GM23338 (cell line): Measurements from ENCODE around the gene RAD51B. TPM values are rescaled to one million over a fixed set of nuclear protein-coding genes. Genes with fewer than 3 reads are reported as not detected.

ENCODE experiments used
- ATAC-seq: fragments of 200-7000 bp; cut with Tn5 transposase; 3 replicates; pipeline ENCODE4 v1.9.1; 2020
- DNase-seq: peaks from one replicate; pipeline ENCODE4 v3.0.0-alpha.2; 2015; ENCODE audit warnings: low spot score
- H2AFZ ChIP-seq: fragments of 200-600 bp; sonication (generic); 2 replicates; pipeline ENCODE4 v1.8.0; 2016; ENCODE audit warnings: antibody characterized with exemption, mild to moderate bottlenecking, moderate library complexity
- H3F3A ChIP-seq: fragments of 200-600 bp; sonication (generic); replicated peaks from 2 replicates; pipeline ENCODE4 v1.8.0; 2017; ENCODE audit warnings: antibody characterized with exemption, mixed run types, low read depth
- H3K27ac ChIP-seq: fragments of 200-600 bp; sonication (generic); 2 replicates; pipeline ENCODE4 v1.6.1; 2016; ENCODE audit warnings: low read depth
- H3K27me3 ChIP-seq: fragments of 200-600 bp; sonication (generic); 2 replicates; pipeline ENCODE4 v1.8.0; 2016; ENCODE audit warnings: mild to moderate bottlenecking, mixed run types, moderate library complexity; ENCODE audit not compliant: insufficient read depth
- H3K36me3 ChIP-seq: fragments of 200-600 bp; sonication (generic); 2 replicates; pipeline ENCODE4 v1.8.0; 2016; ENCODE audit warnings: mild to moderate bottlenecking; ENCODE audit not compliant: insufficient read depth
- H3K4me1 ChIP-seq: fragments of 200-600 bp; sonication (generic); 2 replicates; pipeline ENCODE4 v1.8.0; 2016; ENCODE audit warnings: mild to moderate bottlenecking, moderate library complexity; ENCODE audit not compliant: insufficient read depth
- H3K4me2 ChIP-seq: fragments of 200-600 bp; sonication (generic); 2 replicates; pipeline ENCODE4 v1.7.1; 2017; ENCODE audit warnings: mixed run types
- H3K4me3 ChIP-seq: fragments of 200-600 bp; sonication (generic); 2 replicates; pipeline ENCODE4 v1.6.1; 2016; ENCODE audit warnings: mixed run types
- H3K79me2 ChIP-seq: fragments of 200-600 bp; sonication (generic); replicated peaks from 2 replicates; pipeline ENCODE4 v1.8.0; 2017; ENCODE audit warnings: mild to moderate bottlenecking; ENCODE audit not compliant: insufficient read depth
- H3K9me2 ChIP-seq: fragments of 200-600 bp; sonication (generic); 2 replicates; pipeline ENCODE4 v1.8.0; 2017; ENCODE audit not compliant: insufficient read depth
- H4K20me1 ChIP-seq: fragments of 200-600 bp; sonication (generic); replicated peaks from 2 replicates; pipeline ENCODE4 v1.8.0; 2017; ENCODE audit warnings: mild to moderate bottlenecking; ENCODE audit not compliant: insufficient read depth
- H3K27ac Mint-ChIP-seq: 2 replicates; pipeline ENCODE4 v1.8.0; 2020; ENCODE audit warnings: inconsistent platforms, mild to moderate bottlenecking, moderate library complexity, mixed read lengths
- H3K27me3 Mint-ChIP-seq: 3 replicates; pipeline ENCODE4 v1.8.0; 2022; ENCODE audit warnings: low read depth, mild to moderate bottlenecking, moderate library complexity, mixed read lengths, inconsistent platforms; ENCODE audit not compliant: insufficient read depth, poor library complexity
- H3K36me3 Mint-ChIP-seq: 3 replicates; pipeline ENCODE4 v1.8.0; 2021; ENCODE audit warnings: low read depth, mild to moderate bottlenecking, inconsistent platforms, moderate library complexity, mixed read lengths
- H3K4me1 Mint-ChIP-seq: 3 replicates; pipeline ENCODE4 v1.8.0; 2020; ENCODE audit warnings: mild to moderate bottlenecking, inconsistent platforms, mixed read lengths
- H3K4me3 Mint-ChIP-seq: 3 replicates; pipeline ENCODE4 v1.8.0; 2021; ENCODE audit warnings: moderate library complexity, mild to moderate bottlenecking, inconsistent platforms, mixed read lengths
- H3K9me3 Mint-ChIP-seq: 3 replicates; pipeline ENCODE4 v1.8.0; 2020; ENCODE audit warnings: moderate library complexity, mild to moderate bottlenecking, inconsistent platforms, mixed read lengths
- CREB1 ChIP-seq: fragments of 250-450 bp; sonication (Bioruptor Pico); IDR thresholded peaks from 2 replicates; pipeline ENCODE4 v1.5.0; 2020; ENCODE audit warnings: low read depth, mild to moderate bottlenecking, moderate library complexity
- EZH2 ChIP-seq: fragments of 200-600 bp; sonication (generic); IDR thresholded peaks from one replicate; pipeline ENCODE4 v1.8.0; 2017; ENCODE audit warnings: antibody characterized with exemption, mild to moderate bottlenecking, low read depth; ENCODE audit not compliant: unreplicated experiment
- EZH2phosphoT487 ChIP-seq: fragments of 200-600 bp; sonication (generic); IDR thresholded peaks from one replicate; pipeline ENCODE4 v1.8.1; 2018; ENCODE audit warnings: antibody characterized with exemption; ENCODE audit not compliant: unreplicated experiment
- NANOG ChIP-seq: IDR thresholded peaks from 2 replicates; pipeline ENCODE4 v1.6.1; 2016; ENCODE audit warnings: antibody characterized with exemption, borderline replicate concordance
- STAT1 ChIP-seq: IDR thresholded peaks from one replicate; pipeline ENCODE4 v1.6.1; 2016; ENCODE audit warnings: antibody characterized with exemption; ENCODE audit not compliant: unreplicated experiment
- ZNF114 ChIP-seq: fragments of 250-450 bp; sonication (Bioruptor Pico); IDR thresholded peaks from 2 replicates; pipeline ENCODE4 v1.5.0; 2020; ENCODE audit warnings: mild to moderate bottlenecking, moderate library complexity
- ZNF331 ChIP-seq: fragments of 250-450 bp; sonication (Bioruptor Pico); IDR thresholded peaks from 2 replicates; pipeline ENCODE4 v1.5.0; 2020; ENCODE audit warnings: low read depth, mild to moderate bottlenecking, moderate library complexity
- polyA plus RNA-seq: library from polyadenylated mRNA; unstranded; fragments of >200 nt; fragmentation: Nextera tagmentation; extraction: Ambion mirVana; gene quantifications from 2 replicates; pipeline ENCODE4 v1.2.1, GENCODE V29; 2016
- total RNA-seq: library from RNA; depleted of rRNA; stranded (reverse); fragments of >200 nt; shearing (Covaris generic); gene quantifications from 2 replicates; pipeline ENCODE4 v1.2.3, GENCODE V29; 2014
- TF ChIP-seq, protein P1 (sequence below): fragments of 250-450 bp; sonication (Bioruptor Pico); IDR thresholded peaks from 2 replicates; pipeline ENCODE4 v1.5.0; 2020; ENCODE audit warnings: mild to moderate bottlenecking, moderate library complexity
- TF ChIP-seq, protein P2 (sequence below), 2 experiments: fragments of 200-600 bp in 1 of 2; sonication (generic) in 1 of 2; conservative IDR thresholded peaks; 2 replicates each; pipeline versions ENCODE4 v1.5.1 to v1.6.1; 2016 to 2017; ENCODE audit warnings: antibody characterized with exemption in 2 of 2, low read depth in 2 of 2, mild to moderate bottlenecking in 2 of 2, moderate library complexity in 1 of 2

Gene RAD51B
- total and polyA plus RNA-seq, 2 experiments from 2014 or later: 15.7 to 29.1 TPM

DNA sequence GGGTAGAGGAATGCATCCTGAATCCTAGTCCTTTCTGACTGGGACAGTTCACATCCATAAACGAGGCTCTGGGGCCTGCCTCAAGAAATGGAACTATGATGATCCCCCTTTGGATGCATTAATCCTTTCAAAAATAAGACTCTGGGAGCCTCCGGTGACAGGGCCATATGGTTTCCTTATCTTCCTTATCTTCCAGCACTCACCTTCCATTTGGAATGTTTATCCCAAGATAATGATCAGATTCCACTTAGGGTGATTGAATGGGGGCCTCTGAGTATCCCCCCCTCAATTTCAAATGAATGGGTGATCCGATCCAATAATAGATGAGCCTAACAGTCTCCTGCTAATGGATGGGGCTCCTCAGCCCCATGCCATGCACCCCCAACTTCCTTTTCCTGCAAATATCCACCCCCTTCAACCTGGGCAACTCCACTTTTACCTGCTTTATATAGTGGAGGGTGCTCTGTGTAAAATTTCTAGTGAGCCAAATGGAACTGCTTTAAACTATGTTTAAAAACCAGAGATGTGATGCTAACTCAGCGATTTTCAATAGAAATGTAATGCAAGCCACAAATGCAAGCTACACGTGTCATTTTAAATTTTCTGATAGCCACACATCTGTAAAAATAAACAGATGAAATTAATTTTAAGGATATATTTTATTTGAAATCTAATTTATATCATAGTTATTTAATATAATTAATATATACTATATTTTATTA, 815.5 kb downstream of the RAD51B start:
- H4K20me1 ChIP-seq: no peaks in the 10 kb centered on the region
- no peak overlapping the region for H2AFZ ChIP-seq
- no peak overlapping the region for H3K4me3 Mint-ChIP-seq
- no peaks in the 10 kb centered on the region for H3K36me3 ChIP-seq
- ATAC-seq (no peak), DNase-seq (no peak)
- H3F3A ChIP-seq: no peaks in the 10 kb centered on the region
- H3K27me3 ChIP-seq: no peaks in the 10 kb centered on the region
- peaks cover 17% of the 10 kb centered on the region for H3K4me1 Mint-ChIP-seq
- H3K4me3 ChIP-seq: no peak overlapping the region
- H3K27me3 Mint-ChIP-seq: peaks cover 4% of the 10 kb centered on the region
- H3K27ac ChIP-seq: no peak overlapping the region
- TF ChIP-seq, protein P1, sequence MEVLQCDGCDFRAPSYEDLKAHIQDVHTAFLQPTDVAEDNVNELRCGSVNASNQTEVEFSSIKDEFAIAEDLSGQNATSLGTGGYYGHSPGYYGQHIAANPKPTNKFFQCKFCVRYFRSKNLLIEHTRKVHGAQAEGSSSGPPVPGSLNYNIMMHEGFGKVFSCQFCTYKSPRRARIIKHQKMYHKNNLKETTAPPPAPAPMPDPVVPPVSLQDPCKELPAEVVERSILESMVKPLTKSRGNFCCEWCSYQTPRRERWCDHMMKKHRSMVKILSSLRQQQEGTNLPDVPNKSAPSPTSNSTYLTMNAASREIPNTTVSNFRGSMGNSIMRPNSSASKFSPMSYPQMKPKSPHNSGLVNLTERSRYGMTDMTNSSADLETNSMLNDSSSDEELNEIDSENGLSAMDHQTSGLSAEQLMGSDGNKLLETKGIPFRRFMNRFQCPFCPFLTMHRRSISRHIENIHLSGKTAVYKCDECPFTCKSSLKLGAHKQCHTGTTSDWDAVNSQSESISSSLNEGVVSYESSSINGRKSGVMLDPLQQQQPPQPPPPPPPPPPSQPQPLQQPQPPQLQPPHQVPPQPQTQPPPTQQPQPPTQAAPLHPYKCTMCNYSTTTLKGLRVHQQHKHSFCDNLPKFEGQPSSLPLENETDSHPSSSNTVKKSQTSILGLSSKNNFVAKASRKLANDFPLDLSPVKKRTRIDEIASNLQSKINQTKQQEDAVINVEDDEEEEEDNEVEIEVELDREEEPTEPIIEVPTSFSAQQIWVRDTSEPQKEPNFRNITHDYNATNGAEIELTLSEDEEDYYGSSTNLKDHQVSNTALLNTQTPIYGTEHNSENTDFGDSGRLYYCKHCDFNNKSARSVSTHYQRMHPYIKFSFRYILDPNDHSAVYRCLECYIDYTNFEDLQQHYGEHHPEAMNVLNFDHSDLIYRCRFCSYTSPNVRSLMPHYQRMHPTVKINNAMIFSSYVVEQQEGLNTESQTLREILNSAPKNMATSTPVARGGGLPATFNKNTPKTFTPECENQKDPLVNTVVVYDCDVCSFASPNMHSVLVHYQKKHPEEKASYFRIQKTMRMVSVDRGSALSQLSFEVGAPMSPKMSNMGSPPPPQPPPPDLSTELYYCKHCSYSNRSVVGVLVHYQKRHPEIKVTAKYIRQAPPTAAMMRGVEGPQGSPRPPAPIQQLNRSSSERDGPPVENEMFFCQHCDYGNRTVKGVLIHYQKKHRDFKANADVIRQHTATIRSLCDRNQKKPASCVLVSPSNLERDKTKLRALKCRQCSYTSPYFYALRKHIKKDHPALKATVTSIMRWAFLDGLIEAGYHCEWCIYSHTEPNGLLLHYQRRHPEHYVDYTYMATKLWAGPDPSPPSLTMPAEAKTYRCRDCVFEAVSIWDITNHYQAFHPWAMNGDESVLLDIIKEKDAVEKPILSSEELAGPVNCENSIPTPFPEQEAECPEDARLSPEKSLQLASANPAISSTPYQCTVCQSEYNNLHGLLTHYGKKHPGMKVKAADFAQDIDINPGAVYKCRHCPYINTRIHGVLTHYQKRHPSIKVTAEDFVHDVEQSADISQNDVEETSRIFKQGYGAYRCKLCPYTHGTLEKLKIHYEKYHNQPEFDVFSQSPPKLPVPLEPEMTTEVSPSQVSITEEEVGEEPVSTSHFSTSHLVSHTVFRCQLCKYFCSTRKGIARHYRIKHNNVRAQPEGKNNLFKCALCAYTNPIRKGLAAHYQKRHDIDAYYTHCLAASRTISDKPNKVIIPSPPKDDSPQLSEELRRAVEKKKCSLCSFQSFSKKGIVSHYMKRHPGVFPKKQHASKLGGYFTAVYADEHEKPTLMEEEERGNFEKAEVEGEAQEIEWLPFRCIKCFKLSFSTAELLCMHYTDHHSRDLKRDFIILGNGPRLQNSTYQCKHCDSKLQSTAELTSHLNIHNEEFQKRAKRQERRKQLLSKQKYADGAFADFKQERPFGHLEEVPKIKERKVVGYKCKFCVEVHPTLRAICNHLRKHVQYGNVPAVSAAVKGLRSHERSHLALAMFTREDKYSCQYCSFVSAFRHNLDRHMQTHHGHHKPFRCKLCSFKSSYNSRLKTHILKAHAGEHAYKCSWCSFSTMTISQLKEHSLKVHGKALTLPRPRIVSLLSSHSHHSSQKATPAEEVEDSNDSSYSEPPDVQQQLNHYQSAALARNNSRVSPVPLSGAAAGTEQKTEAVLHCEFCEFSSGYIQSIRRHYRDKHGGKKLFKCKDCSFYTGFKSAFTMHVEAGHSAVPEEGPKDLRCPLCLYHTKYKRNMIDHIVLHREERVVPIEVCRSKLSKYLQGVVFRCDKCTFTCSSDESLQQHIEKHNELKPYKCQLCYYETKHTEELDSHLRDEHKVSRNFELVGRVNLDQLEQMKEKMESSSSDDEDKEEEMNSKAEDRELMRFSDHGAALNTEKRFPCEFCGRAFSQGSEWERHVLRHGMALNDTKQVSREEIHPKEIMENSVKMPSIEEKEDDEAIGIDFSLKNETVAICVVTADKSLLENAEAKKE (CRISPR knock-in tag): no peak
- TF ChIP-seq ZNF114 (CRISPR knock-in tag) (no peak), EZH2 (no peak), EZH2phosphoT487 (no peak), ZNF331 (CRISPR knock-in tag) (no peak)
- H3K36me3 Mint-ChIP-seq: no peaks in the 10 kb centered on the region
- peaks cover 8% of the 10 kb centered on the region; the same call in 1 of the 2 replicates for H3K4me1 ChIP-seq
- no peaks in the 10 kb centered on the region for H3K9me2 ChIP-seq
- H3K4me2 ChIP-seq: no peak overlapping the region
- H3K79me2 ChIP-seq: no peaks in the 10 kb centered on the region
- no peak overlapping the region for H3K27ac Mint-ChIP-seq
- H3K9me3 Mint-ChIP-seq: no peaks in the 10 kb centered on the region

DNA sequence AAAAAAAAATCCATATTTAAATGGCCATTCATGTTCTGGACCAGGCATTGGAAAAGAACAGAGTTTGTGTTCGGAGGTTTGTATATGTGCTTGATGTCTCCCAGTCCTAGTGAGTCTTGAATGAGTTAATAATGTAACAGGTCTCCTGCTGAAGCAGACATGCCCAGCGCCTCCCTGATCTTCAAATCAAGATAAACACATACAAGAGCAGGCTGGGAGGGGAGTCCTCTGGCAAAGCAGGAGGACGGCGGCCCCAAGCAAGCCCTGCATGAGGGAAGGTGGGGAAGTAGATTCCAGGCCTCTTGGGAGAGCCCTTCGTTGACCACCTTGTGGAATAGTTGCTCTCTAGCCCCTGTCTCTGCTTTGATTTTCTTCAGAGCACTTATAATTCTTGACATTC, 817.0 kb downstream of the RAD51B start:
- no peaks in the 10 kb centered on the region for H3K27me3 ChIP-seq
- peaks cover 13% of the 10 kb centered on the region for H3K9me3 Mint-ChIP-seq
- ATAC-seq (no peak), DNase-seq (no peak)
- H4K20me1 ChIP-seq: no peaks in the 10 kb centered on the region
- no peaks in the 10 kb centered on the region for H3K79me2 ChIP-seq
- no peaks in the 10 kb centered on the region for H3K9me2 ChIP-seq
- no peak overlapping the region for H3K4me3 ChIP-seq
- H2AFZ ChIP-seq: no peak overlapping the region
- peaks cover 11% of the 10 kb centered on the region; the same call in 2 of the 3 replicates for H3K36me3 Mint-ChIP-seq
- H3K4me2 ChIP-seq: no peak overlapping the region
- H3K4me1 Mint-ChIP-seq: peaks cover 12% of the 10 kb centered on the region
- no peak overlapping the region for H3K27ac ChIP-seq
- no peak overlapping the region for H3K4me3 Mint-ChIP-seq
- peaks cover 2% of the 10 kb centered on the region for H3K27me3 Mint-ChIP-seq
- no peak overlapping the region for H3K27ac Mint-ChIP-seq
- H3F3A ChIP-seq: no peaks in the 10 kb centered on the region
- H3K4me1 ChIP-seq: peaks cover 8% of the 10 kb centered on the region; the same call in 1 of the 2 replicates
- no peaks in the 10 kb centered on the region; the same call in 1 of the 2 replicates for H3K36me3 ChIP-seq
- TF ChIP-seq CREB1 (CRISPR knock-in tag) (no peak), ZNF114 (CRISPR knock-in tag) (no peak), EZH2phosphoT487 (no peak), STAT1 (no peak), NANOG (no peak), EZH2 (no peak)
- TF ChIP-seq, protein P2, sequence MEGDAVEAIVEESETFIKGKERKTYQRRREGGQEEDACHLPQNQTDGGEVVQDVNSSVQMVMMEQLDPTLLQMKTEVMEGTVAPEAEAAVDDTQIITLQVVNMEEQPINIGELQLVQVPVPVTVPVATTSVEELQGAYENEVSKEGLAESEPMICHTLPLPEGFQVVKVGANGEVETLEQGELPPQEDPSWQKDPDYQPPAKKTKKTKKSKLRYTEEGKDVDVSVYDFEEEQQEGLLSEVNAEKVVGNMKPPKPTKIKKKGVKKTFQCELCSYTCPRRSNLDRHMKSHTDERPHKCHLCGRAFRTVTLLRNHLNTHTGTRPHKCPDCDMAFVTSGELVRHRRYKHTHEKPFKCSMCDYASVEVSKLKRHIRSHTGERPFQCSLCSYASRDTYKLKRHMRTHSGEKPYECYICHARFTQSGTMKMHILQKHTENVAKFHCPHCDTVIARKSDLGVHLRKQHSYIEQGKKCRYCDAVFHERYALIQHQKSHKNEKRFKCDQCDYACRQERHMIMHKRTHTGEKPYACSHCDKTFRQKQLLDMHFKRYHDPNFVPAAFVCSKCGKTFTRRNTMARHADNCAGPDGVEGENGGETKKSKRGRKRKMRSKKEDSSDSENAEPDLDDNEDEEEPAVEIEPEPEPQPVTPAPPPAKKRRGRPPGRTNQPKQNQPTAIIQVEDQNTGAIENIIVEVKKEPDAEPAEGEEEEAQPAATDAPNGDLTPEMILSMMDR (conservative IDR thresholded peaks at IDR 0.05; ENCODE audit: low read depth in 2 of 2): no peak
